Measurements from ENCODE around the gene SLN.

SLN gene

DNA sequence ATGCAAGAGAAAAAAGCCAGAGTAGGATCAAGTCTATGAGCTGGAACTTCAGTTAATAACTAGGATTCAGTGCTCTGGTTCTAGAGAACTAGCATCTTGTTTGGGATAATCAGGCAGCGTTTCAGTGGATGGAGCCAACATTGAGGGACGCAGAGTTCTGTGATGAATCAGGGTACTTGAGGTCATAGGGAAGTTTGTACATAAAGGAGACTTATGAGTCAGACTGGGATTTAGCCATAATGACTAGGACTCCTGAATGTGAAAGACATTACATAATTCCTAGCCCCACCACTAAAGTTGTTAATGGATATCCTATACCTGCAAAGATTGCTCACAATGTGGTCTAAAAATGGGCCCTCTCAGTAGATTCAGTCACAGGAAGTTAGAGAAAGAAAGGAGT, 6.8 kb downstream of the SLN start:
- Histone ChIP-seq H3K9ac (no peak overlapping the region), H3K27me3 (no peaks in the 10 kb centered on the region), H3K36me3 (no peaks in the 10 kb centered on the region), H4K20me1 (no peaks in the 10 kb centered on the region), H3K9me3 (no peaks in the 10 kb centered on the region), H3K27ac (no peak overlapping the region), H3K4me1 (no peaks in the 10 kb centered on the region), H3K4me2 (no peak overlapping the region), H3K4me3 (no peak overlapping the region)
- TF ChIP-seq Cebpa-rat (IDR thresholded peaks at IDR 0.05), result no peak

DNA sequence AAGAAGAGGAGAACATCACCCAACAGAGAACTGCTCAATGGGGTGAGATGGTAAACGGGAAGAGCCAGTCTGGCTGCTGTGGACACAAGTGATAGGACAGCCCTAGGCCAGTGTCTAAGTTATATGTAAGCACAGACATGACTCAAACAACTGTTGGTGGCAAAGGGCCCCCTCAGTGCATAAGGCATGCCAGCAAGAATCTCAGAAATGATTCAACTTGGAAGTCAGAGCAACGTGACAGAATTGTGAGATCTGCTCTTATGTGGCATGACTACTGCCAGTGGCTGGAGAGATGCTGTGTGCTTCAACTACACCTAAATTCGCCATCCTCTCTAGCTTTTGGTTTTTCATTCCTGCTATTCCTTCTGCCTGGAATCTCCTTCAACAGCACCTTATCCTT, 7.4 kb downstream of the SLN start:
- TF ChIP-seq Cebpa-rat (IDR thresholded peaks at IDR 0.05), result no peak
- no peaks in the 10 kb centered on the region for H3K9me3 ChIP-seq
- H3K4me2 ChIP-seq, result no peak overlapping the region
- H4K20me1 ChIP-seq, result no peaks in the 10 kb centered on the region
- no peaks in the 10 kb centered on the region for H3K4me1 ChIP-seq
- no peak overlapping the region for H3K4me3 ChIP-seq
- H3K9ac ChIP-seq, result no peak overlapping the region
- no peaks in the 10 kb centered on the region for H3K36me3 ChIP-seq
- no peaks in the 10 kb centered on the region for H3K27me3 ChIP-seq
- H3K27ac ChIP-seq, result no peak overlapping the region

DNA sequence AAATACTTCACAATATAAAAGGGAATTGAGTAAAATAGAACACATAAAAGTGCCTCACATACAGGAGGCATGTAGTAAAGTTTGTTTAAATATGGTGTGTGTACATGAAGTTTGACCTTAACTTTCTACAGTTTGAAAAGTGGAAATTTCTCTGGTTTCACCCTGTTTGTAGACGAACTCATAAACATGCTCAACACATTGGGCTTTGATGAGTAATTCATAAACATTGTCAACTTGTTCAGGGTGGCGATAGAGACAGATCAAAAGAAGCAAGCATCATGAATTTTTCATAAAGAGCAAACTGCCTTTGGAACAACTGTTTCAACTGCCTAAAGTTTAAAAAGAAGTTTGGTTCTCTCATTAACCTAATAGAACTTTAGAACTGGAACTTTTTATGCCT, 9.1 kb downstream of the SLN start:
- Histone ChIP-seq H3K9me3 (no peaks in the 10 kb centered on the region), H3K27me3 (no peaks in the 10 kb centered on the region), H3K4me3 (no peak overlapping the region), H4K20me1 (no peaks in the 10 kb centered on the region), H3K27ac (no peak overlapping the region), H3K36me3 (no peaks in the 10 kb centered on the region), H3K4me1 (no peaks in the 10 kb centered on the region), H3K4me2 (no peak overlapping the region), H3K9ac (no peak overlapping the region)
- TF ChIP-seq Cebpa-rat (IDR thresholded peaks at IDR 0.05), result no peak

DNA sequence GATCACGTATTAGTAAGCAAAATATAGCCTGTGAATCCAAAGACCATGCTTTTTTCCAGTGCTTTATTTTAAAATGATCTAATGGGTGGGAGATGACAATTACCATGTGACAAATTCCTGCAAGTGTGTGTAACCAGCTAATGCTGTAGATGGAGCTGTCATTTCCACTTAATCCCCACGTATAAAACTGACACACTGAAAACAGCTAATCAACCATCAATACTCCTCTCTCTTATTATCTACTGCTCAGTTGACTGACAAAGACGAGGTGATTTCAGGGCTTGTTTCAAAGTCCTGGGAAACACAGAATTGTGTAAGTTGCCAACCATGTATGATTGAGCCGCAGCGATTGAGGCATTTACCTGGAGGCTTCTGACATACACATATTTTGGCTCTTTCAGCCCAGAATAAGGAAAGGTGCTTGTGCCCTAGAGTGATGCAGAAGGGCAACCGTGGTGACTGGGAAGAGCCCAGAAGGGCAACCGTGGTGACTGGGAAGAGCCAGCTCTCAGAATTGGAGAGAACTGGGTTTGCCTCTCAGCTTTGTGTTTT, 9.7 kb downstream of the SLN start:
- TF ChIP-seq Cebpa-rat (IDR thresholded peaks at IDR 0.05), result no peak
- no peaks in the 10 kb centered on the region for H4K20me1 ChIP-seq
- H3K36me3 ChIP-seq, result no peaks in the 10 kb centered on the region
- H3K4me1 ChIP-seq, result no peaks in the 10 kb centered on the region
- H3K9ac ChIP-seq, result no peak overlapping the region
- H3K27ac ChIP-seq, result no peak overlapping the region
- H3K27me3 ChIP-seq, result no peaks in the 10 kb centered on the region
- H3K4me3 ChIP-seq, result no peak overlapping the region
- no peaks in the 10 kb centered on the region for H3K9me3 ChIP-seq
- H3K4me2 ChIP-seq, result no peak overlapping the region

DNA sequence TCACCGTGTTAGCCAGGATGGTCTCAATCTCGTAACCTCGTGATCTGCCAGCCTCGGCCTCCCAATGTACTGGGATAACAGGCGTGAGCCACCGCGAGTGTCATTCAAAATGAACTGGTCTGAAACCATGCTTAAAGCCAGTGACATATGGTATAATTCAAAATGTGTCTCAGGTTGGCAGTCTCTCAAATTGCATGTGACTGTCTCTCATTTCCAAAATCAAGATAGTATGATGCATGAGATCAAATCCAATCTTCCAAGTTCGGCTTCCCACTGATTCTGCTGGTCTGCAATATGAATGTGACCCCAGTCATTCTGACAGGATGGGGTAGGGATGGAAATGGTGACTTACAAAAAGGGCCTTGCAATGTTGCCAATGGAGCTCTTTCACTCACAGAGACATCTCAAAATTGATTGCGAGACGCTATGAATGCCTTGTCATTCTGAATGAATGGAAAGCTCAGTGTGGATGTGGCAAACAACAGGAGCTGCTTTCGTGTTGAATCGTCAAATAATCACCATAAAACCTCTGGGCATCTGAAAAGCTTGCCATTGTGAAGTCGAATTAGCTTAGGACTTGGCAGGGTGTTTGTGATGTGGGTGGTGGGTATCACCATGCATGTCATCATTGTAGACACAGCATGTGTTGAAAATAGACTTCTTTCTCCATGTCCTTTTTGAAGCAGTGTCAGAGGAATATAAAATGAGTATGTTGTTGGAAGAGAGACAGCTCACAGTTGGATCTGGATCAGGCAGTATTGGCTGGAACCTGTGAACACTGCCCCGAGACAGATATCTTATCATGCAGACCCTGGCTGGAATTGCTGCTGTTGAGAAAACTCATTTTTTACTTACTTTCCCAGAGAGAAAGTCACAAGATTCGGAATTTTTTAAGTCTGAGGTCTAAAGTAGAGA, 12.2 kb downstream of the SLN start:
- no peak overlapping the region for H3K9ac ChIP-seq
- no peaks in the 10 kb centered on the region for H3K4me1 ChIP-seq
- no peaks in the 10 kb centered on the region for H3K9me3 ChIP-seq
- H3K4me2 ChIP-seq, result no peak overlapping the region
- no peak for TF ChIP-seq Cebpa-rat (IDR thresholded peaks at IDR 0.05)
- no peaks in the 10 kb centered on the region for H3K27me3 ChIP-seq
- H3K36me3 ChIP-seq, result no peaks in the 10 kb centered on the region
- H4K20me1 ChIP-seq, result no peaks in the 10 kb centered on the region
- H3K27ac ChIP-seq, result no peak overlapping the region
- H3K4me3 ChIP-seq, result no peak overlapping the region

DNA sequence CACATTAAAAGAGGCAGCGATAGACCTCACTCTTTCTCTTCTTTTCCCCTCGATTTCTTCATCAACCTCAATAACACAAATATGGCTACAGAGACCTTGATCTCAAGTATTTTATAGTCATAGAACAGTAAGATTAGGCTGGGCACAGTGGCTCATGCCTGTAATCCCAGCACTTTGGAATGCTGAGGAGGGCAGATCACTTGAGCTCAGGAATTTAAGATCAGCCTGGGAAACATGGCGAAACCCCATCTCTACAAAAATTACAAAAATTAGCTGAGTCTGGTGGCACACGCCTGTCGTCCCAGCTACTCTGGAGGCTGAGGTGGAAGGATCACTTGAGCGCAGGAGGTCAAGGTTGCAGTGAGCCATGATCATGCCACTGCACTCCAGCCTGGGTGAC, 14.6 kb downstream of the SLN start:
- H3K4me3 ChIP-seq, result no peak overlapping the region
- H3K4me2 ChIP-seq, result no peak overlapping the region
- H4K20me1 ChIP-seq, result no peaks in the 10 kb centered on the region
- no peak overlapping the region for H3K9ac ChIP-seq
- H3K36me3 ChIP-seq, result no peaks in the 10 kb centered on the region
- no peak for TF ChIP-seq Cebpa-rat (IDR thresholded peaks at IDR 0.05)
- no peak overlapping the region for H3K27ac ChIP-seq
- H3K9me3 ChIP-seq, result peaks cover 11% of the 10 kb centered on the region
- no peaks in the 10 kb centered on the region for H3K27me3 ChIP-seq
- H3K4me1 ChIP-seq, result peaks cover 12% of the 10 kb centered on the region

DNA sequence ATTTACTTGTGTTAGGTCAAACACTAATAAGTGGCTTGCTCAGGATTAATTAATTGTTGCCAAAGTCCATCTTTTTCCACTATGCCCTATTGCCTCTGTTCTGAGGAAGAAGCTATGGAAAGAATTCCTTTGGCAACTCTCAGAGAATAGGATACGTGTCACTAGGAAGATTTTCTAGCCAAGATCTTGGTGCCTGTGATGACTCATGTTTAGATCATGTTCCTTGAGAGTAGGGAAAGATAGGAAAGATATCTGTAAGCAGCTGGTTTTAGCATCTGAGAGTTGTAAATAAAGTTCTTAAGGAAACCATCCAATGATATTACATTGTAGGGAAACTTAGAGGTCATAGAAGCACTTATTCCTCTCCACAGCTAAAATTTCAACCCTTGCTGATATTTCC, 15.7 kb downstream of the SLN start:
- Histone ChIP-seq H3K36me3 (no peaks in the 10 kb centered on the region), H3K4me3 (no peak overlapping the region), H3K4me1 (peaks cover 21% of the 10 kb centered on the region), H3K9me3 (peaks cover 22% of the 10 kb centered on the region), H4K20me1 (no peaks in the 10 kb centered on the region), H3K4me2 (no peak overlapping the region), H3K27ac (no peak overlapping the region), H3K27me3 (no peaks in the 10 kb centered on the region), H3K9ac (no peak overlapping the region)
- no peak for TF ChIP-seq Cebpa-rat (IDR thresholded peaks at IDR 0.05)

DNA sequence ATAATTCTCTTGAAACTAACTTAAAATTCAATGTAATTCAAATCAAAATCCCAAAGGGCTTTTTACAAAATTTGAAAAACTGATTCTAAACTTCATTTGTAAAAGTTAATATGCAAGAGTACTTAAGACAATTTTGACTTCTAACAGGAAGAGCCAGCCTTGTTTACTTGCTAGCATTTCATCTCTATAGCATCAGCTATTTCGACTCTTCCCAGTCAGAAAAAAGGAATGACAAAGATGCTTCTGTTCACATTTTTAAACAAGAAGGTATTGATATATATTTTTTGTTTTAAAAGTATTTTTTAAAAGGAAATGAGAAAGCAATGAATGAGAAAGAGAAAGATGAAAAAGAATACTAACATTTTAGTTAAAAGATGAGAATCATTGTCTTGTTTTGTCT, 16.4 kb downstream of the SLN start:
- no peaks in the 10 kb centered on the region for H4K20me1 ChIP-seq
- H3K4me1 ChIP-seq, result peaks cover 28% of the 10 kb centered on the region
- H3K4me2 ChIP-seq, result no peak overlapping the region
- no peak overlapping the region for H3K27ac ChIP-seq
- H3K4me3 ChIP-seq, result no peak overlapping the region
- H3K9ac ChIP-seq, result no peak overlapping the region
- H3K9me3 ChIP-seq, result peaks cover 23% of the 10 kb centered on the region
- no peak for TF ChIP-seq Cebpa-rat (IDR thresholded peaks at IDR 0.05)
- H3K36me3 ChIP-seq, result no peaks in the 10 kb centered on the region
- no peaks in the 10 kb centered on the region for H3K27me3 ChIP-seq

DNA sequence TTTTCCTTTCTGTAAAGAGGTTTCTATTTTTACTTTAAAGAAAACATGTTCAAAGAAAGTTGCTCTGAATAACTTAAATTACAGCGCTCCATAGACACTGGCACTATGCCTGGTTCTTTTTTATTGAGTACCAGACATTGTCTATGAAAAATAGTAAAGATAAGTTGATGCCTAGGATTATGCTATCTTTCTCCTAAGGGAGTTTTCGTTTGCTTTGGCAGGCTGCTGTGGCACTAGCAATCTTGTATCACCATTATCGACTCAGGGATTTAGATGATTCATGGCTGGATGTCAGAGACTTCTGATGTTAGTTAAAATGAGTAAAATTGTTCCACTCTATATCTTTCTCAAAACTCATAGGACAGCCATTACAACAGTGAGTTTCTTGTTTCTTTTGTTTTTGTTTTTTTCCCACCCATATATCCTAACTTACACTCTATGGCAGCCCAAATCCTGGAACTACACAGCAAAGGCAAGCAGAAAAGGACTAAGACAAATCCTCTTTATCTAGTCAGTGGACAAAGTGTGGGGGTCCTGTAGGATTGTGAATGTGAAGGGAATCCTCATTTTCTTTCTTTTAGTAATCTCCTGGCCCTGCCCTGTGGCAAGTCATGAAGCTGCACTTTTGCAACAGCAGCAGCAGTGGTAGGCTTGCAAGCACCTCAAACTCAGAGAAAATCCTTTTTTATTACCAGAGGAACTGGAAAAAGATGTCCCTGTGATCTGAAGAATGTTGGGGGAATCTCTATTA, 20.7 kb downstream of the SLN start:
- no peaks in the 10 kb centered on the region for H3K36me3 ChIP-seq
- peaks cover 33% of the 10 kb centered on the region for H3K4me1 ChIP-seq
- no peak overlapping the region for H3K27ac ChIP-seq
- H3K4me2 ChIP-seq, result 0 out of 2 replicates have a peak overlapping the region, but pooled peaks have one; percentile 18
- no peaks in the 10 kb centered on the region for H4K20me1 ChIP-seq
- no peak overlapping the region for H3K4me3 ChIP-seq
- no peak for TF ChIP-seq Cebpa-rat (IDR thresholded peaks at IDR 0.05)
- H3K9me3 ChIP-seq, result peaks cover 23% of the 10 kb centered on the region
- no peaks in the 10 kb centered on the region for H3K27me3 ChIP-seq
- H3K9ac ChIP-seq, result no peak overlapping the region

Data from BLaER1 (cell line).